Keratinocyte (primary cell): ENCODE measurements around the gene STRADB. TPM values are rescaled to one million over a fixed set of nuclear protein-coding genes. Genes with fewer than 3 reads are reported as not detected.

Experiments
- DNase-seq: peaks from one replicate; pipeline ENCODE4 v3.0.0-alpha.2; 2011; ENCODE audit warnings: low read depth, missing footprints, low spot score
- FAIRE-seq: peaks from 2 replicates; lab custom pipeline; 2011; peaks lifted over from hg19 to GRCh38; lab: Jason Lieb, UNC
- H2AFZ ChIP-seq: 2 replicates; pipeline ENCODE4 v1.6.0; 2012; ENCODE audit warnings: low read length, control low read depth, inconsistent platforms; ENCODE audit not compliant: control insufficient read depth
- H3K27ac ChIP-seq: 2 replicates; pipeline ENCODE4 v1.5.1; 2011; ENCODE audit warnings: low read length; ENCODE audit not compliant: control insufficient read depth, insufficient read depth
- H3K27me3 ChIP-seq: 3 replicates; pipeline ENCODE4 v1.6.0; 2011; ENCODE audit warnings: low read length; ENCODE audit not compliant: control insufficient read depth, insufficient read depth; ENCODE audit errors: extremely low read depth
- H3K36me3 ChIP-seq, 2 experiments: 2 replicates in 1 of 2; 3 replicates in 1 of 2; pipeline ENCODE4 v1.5.1; 2011; ENCODE audit warnings: low read length in 2 of 2, mild to moderate bottlenecking in 1 of 2; ENCODE audit not compliant: control insufficient read depth in 2 of 2, insufficient read depth in 2 of 2; ENCODE audit errors: extremely low read depth in 1 of 2
- H3K4me1 ChIP-seq: 3 replicates; pipeline ENCODE4 v1.5.1; 2011; ENCODE audit warnings: low read length; ENCODE audit not compliant: control insufficient read depth, insufficient read depth; ENCODE audit errors: extremely low read depth
- H3K4me2 ChIP-seq: 3 replicates; pipeline ENCODE4 v1.6.0; 2011; ENCODE audit warnings: low read depth, low read length; ENCODE audit not compliant: control insufficient read depth, insufficient read depth; ENCODE audit errors: extremely low read depth
- H3K4me3 ChIP-seq, 3 experiments: fragments of 200-600 bp in 1 of 3; sonication (generic) in 1 of 3; 2 replicates in 2 of 3; 3 replicates in 1 of 3; pipeline ENCODE4 v1.5.1; 2011 to 2016; ENCODE audit warnings: low read length in 3 of 3, mild to moderate bottlenecking in 3 of 3, control low read depth in 2 of 3, inconsistent platforms in 1 of 3, low read depth in 1 of 3, mixed read lengths in 1 of 3, mixed run types in 1 of 3, moderate library complexity in 1 of 3; ENCODE audit not compliant: control insufficient read depth in 2 of 3, insufficient read depth in 2 of 3; ENCODE audit errors: extremely low read depth in 1 of 3
- H3K79me2 ChIP-seq: 2 replicates; pipeline ENCODE4 v1.6.0; 2012; ENCODE audit warnings: low read length; ENCODE audit not compliant: control insufficient read depth, insufficient read depth
- H3K9ac ChIP-seq: 3 replicates; pipeline ENCODE4 v1.6.0; 2011; ENCODE audit warnings: low read length; ENCODE audit not compliant: control insufficient read depth, insufficient read depth; ENCODE audit errors: extremely low read depth
- H3K9me1 ChIP-seq: 3 replicates; pipeline ENCODE4 v1.6.0; 2011; ENCODE audit warnings: low read length; ENCODE audit not compliant: control insufficient read depth, insufficient read depth; ENCODE audit errors: extremely low read depth
- H3K9me3 ChIP-seq: 2 replicates; pipeline ENCODE4 v1.5.1; 2012; ENCODE audit warnings: low read depth, low read length; ENCODE audit not compliant: control insufficient read depth
- H4K20me1 ChIP-seq: 3 replicates; pipeline ENCODE4 v1.6.0; 2011; ENCODE audit warnings: low read length; ENCODE audit not compliant: control insufficient read depth, insufficient read depth; ENCODE audit errors: extremely low read depth
- CTCF ChIP-seq, 3 experiments: IDR thresholded peaks in 1 of 3; conservative IDR thresholded peaks in 1 of 3; optimal IDR thresholded peaks in 1 of 3; 2 replicates in 2 of 3; 3 replicates in 1 of 3; pipeline versions ENCODE3 to v1.5.1; 2011; ENCODE audit warnings: low read length in 3 of 3, mild to moderate bottlenecking in 3 of 3, moderate library complexity in 2 of 3, control low read depth in 1 of 3, inconsistent platforms in 1 of 3; ENCODE audit not compliant: insufficient read depth in 2 of 3; ENCODE audit errors: extremely low read depth in 1 of 3
- EZH2 ChIP-seq: IDR thresholded peaks from one replicate; pipeline ENCODE4 v1.6.1; 2012; ENCODE audit warnings: inconsistent platforms, mild to moderate bottlenecking, low read length, moderate library complexity
- dilution Hi-C: fragments of 300-500 bp; cut with MboI; formaldehyde crosslinking; loops from one replicate; pipeline ENCODE4 v1.7.0; 2020; ENCODE audit warnings: low sequenced_read_pairs; ENCODE audit not compliant: extremely low pct_ligation_motif_present
- polyA plus RNA-seq, 5 experiments: library from polyadenylated mRNA; depleted of rRNA in 3 of 5; stranded (reverse) in 3 of 5; stranded (forward) in 1 of 5; unstranded in 1 of 5; fragments of >200 nt; gene quantifications; 1 replicate in 1 of 5; 2 replicates in 3 of 5; 3 replicates in 1 of 5; pipeline versions ENCODE4 v1.2.1 to v1.2.3, GENCODE V29; 2011 to 2012; ENCODE audit warnings: missing spikeins in 2 of 5, low read depth in 1 of 5, low replicate concordance in 1 of 5

STRADB gene
- polyA plus RNA-seq, 1 donor (not counting 4 experiments of a cell fraction or from before 2014, with no cell fraction given) = 14.6 TPM

DNA sequence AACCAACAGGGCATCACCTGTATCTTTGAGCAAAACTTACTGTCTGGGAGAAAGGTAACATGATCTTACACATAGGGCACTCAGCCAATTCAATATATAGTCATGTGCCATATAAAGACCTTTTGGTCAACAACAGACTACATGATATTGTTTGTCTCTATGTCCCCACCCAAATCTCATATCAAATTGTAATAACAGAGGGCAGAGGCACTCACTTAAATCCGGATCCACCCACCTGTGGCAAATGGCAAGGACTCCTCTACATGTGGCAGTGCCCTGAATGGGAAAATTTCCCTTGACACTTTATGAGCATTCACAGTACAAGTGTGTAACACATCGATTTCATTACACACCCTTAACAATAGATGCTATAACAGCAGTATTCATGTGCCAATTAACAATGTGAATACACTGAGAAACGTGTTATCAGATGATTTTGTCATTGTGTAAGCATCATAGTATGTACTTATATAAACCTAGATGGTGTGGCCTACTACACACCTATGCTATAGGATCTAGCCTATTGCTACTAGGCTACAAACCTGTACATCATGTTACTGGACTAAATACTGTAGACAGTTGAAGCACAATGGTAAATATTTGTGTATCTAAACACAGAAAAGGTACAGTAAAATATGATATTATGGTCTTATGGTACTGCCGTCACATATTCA, 64.2 kb downstream of the STRADB start:
- Histone ChIP-seq H3K36me3 (no peaks in the 10 kb centered on the region), H3K4me3 (no peak overlapping the region), H3K79me2 (no peaks in the 10 kb centered on the region), H2AFZ (no peak overlapping the region), H3K4me1 (no peaks in the 10 kb centered on the region), H3K9me3 (no peaks in the 10 kb centered on the region), H3K4me2 (no peak overlapping the region), H3K9me1 (no peaks in the 10 kb centered on the region), H4K20me1 (no peaks in the 10 kb centered on the region), H3K9ac (no peak overlapping the region), H3K27me3 (no peaks in the 10 kb centered on the region), H3K27ac (no peak overlapping the region)
- dilution Hi-C loops = no loop called here
- no peak for FAIRE-seq
- DNase-seq = no peak
- TF ChIP-seq EZH2 = no peak

DNA sequence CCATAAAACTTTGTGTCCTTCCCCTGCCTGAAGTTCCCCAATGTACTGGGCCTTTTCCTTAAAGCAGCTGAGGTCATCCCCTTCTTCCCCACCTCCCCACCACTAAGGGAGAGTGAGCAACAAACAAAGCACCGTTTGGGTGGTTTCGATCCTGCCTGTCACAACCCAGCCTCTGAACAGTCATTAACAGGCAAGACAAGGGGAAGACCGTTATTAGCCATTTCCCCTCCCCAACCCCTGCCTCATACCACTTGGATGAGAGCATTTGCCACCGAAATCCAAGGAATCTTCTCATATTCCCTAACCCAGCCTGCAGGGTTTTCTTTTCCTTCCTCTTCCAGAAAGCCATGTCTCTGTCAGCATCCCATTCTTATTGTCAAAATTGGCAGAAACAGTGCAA, 65.6 kb downstream of the STRADB start:
- Histone ChIP-seq H4K20me1 (no peaks in the 10 kb centered on the region), H2AFZ (no peak overlapping the region), H3K79me2 (no peaks in the 10 kb centered on the region), H3K36me3 (no peaks in the 10 kb centered on the region), H3K4me2 (no peak overlapping the region), H3K9me1 (no peaks in the 10 kb centered on the region), H3K4me3 (no peak overlapping the region), H3K9me3 (no peaks in the 10 kb centered on the region), H3K9ac (no peak overlapping the region), H3K27me3 (no peaks in the 10 kb centered on the region), H3K27ac (no peak overlapping the region), H3K4me1 (no peaks in the 10 kb centered on the region)
- FAIRE-seq (no peak), DNase-seq (no peak)
- TF ChIP-seq EZH2 (no peak), CTCF (optimal IDR thresholded peaks at IDR 0.05 in 1 of 3, IDR thresholded peaks at IDR 0.05 in 1 of 3, conservative IDR thresholded peaks at IDR 0.05 in 1 of 3; ENCODE audit: extremely low read depth in 1 of 3, insufficient read depth in 2 of 3, low read length in 3 of 3) (no peak)
- dilution Hi-C loops = no loop called here

DNA sequence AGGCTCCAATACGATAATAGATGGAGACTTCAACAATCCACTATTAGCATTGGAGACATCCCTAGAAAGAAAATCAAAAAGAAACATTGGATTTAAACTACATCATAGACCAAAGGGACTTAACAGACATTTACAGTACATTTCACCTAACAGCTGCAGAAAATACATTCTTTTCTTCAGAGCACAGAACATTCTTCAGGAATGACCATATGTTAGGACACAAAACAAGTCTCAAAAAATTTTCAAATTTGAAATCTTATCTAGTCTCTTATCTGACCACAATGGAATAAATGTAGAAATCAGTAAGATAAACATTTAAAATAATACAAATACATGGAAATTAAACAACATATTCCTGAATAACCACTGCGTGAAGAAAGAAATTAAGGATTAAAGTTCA, 68.7 kb downstream of the STRADB start:
- no peaks in the 10 kb centered on the region for H3K79me2 ChIP-seq
- dilution Hi-C loops = no loop called here
- no peak overlapping the region for H2AFZ ChIP-seq
- peaks cover 3% of the 10 kb centered on the region for H3K9me3 ChIP-seq
- no peaks in the 10 kb centered on the region for H3K9me1 ChIP-seq
- no peaks in the 10 kb centered on the region for H3K36me3 ChIP-seq
- H3K27me3 ChIP-seq = no peaks in the 10 kb centered on the region
- H4K20me1 ChIP-seq = no peaks in the 10 kb centered on the region
- H3K9ac ChIP-seq = no peak overlapping the region
- no peaks in the 10 kb centered on the region for H3K4me1 ChIP-seq
- no peak for TF ChIP-seq CTCF (optimal IDR thresholded peaks at IDR 0.05 in 1 of 3, IDR thresholded peaks at IDR 0.05 in 1 of 3, conservative IDR thresholded peaks at IDR 0.05 in 1 of 3; ENCODE audit: extremely low read depth in 1 of 3, insufficient read depth in 2 of 3, low read length in 3 of 3)
- TF ChIP-seq EZH2 = no peak
- no peak overlapping the region for H3K4me3 ChIP-seq
- H3K27ac ChIP-seq = no peak overlapping the region
- no peak overlapping the region for H3K4me2 ChIP-seq
- FAIRE-seq (no peak), DNase-seq (no peak)
